Eye (tissue), 1 donor: ENCODE measurements around the gene GIMAP2.
"Not testable (repeated sequence)": the region's sequence is repeated elsewhere in the genome, so short reads cannot be mapped to it uniquely, and the experiment has no call there.

Experiments
- DNase-seq: peaks from one replicate; pipeline ENCODE4 v3.0.0-alpha.2; 2015

GIMAP2 gene

GRCh38 chr7:150678601-150679000, 6.9 kb upstream of the GIMAP2 start:
- DNase-seq, result not testable (repeated sequence)

- not testable (repeated sequence) for DNase-seq
Observed at GRCh38 chr7:150680364-150680763, 5.1 kb upstream of the GIMAP2 start.

- DNase-seq, result no peak
Observed at GRCh38 chr7:150686030-150686631, 625 bp downstream of the GIMAP2 start.

GRCh38 chr7:150688630-150689029, 3.1 kb downstream of the GIMAP2 start:
- DNase-seq, result no peak

- DNase-seq, result no peak
Observed at GRCh38 chr7:150695654-150696053, 10.1 kb downstream of the GIMAP2 start.

GRCh38 chr7:150703209-150703608, 17.7 kb downstream of the GIMAP2 start:
- no peak for DNase-seq

- DNase-seq, result no peak
Observed at GRCh38 chr7:150715293-150715692, 29.8 kb downstream of the GIMAP2 start.

GRCh38 chr7:150715738-150716137, 30.2 kb downstream of the GIMAP2 start:
- DNase-seq, result no peak

- no peak for DNase-seq
Observed at GRCh38 chr7:150716368-150716767, 30.9 kb downstream of the GIMAP2 start, which contains the start of gene GIMAP1. Gene GIMAP1, plus strand, starts transcription at chr7:150716613. Its CDS starts 2,435 bp downstream, at chr7:150719048.

- no peak for DNase-seq
Observed at GRCh38 chr7:150716939-150717338, 31.4 kb downstream of the GIMAP2 start.

- DNase-seq, result peak; percentile 6
Observed at GRCh38 chr7:150717814-150718420, 32.4 kb downstream of the GIMAP2 start.

GRCh38 chr7:150719436-150719835, 33.9 kb downstream of the GIMAP2 start:
- no peak for DNase-seq

GRCh38 chr7:150719960-150720891, 34.7 kb downstream of the GIMAP2 start:
- DNase-seq, result no peak

GRCh38 chr7:150721970-150722373, 36.5 kb downstream of the GIMAP2 start:
- DNase-seq, result no peak

- DNase-seq, result no peak
Observed at GRCh38 chr7:150722431-150722931, 37.0 kb downstream of the GIMAP2 start.

- DNase-seq, result no peak
Observed at GRCh38 chr7:150723467-150723866, 38.0 kb downstream of the GIMAP2 start.

GRCh38 chr7:150727381-150727780, 41.9 kb downstream of the GIMAP2 start:
- DNase-seq, result no peak

GRCh38 chr7:150728011-150728410, 42.5 kb downstream of the GIMAP2 start:
- DNase-seq, result no peak

GRCh38 chr7:150728609-150729008, 43.1 kb downstream of the GIMAP2 start:
- DNase-seq, result no peak

- no peak for DNase-seq
Observed at GRCh38 chr7:150731916-150732315, 46.4 kb downstream of the GIMAP2 start.

- DNase-seq, result no peak
Observed at GRCh38 chr7:150732786-150733481, 47.4 kb downstream of the GIMAP2 start.

- no peak for DNase-seq
Observed at GRCh38 chr7:150733482-150734095, 48.1 kb downstream of the GIMAP2 start.
